GM18519 (cell line): Measurements from ENCODE around the gene RTL9.
"Not testable (repeated sequence)": the region's sequence is repeated elsewhere in the genome, so short reads cannot be mapped to it uniquely, and the experiment has no call there.

Experiments
- ATAC-seq: cut with Tn5 transposase; IDR thresholded peaks from one replicate; pipeline ENCODE4 v1.9.1; 2021; ENCODE audit warnings: mild to moderate bottlenecking, moderate library complexity; ENCODE audit not compliant: unreplicated experiment, low FRiP score

The RTL9 gene

DNA sequence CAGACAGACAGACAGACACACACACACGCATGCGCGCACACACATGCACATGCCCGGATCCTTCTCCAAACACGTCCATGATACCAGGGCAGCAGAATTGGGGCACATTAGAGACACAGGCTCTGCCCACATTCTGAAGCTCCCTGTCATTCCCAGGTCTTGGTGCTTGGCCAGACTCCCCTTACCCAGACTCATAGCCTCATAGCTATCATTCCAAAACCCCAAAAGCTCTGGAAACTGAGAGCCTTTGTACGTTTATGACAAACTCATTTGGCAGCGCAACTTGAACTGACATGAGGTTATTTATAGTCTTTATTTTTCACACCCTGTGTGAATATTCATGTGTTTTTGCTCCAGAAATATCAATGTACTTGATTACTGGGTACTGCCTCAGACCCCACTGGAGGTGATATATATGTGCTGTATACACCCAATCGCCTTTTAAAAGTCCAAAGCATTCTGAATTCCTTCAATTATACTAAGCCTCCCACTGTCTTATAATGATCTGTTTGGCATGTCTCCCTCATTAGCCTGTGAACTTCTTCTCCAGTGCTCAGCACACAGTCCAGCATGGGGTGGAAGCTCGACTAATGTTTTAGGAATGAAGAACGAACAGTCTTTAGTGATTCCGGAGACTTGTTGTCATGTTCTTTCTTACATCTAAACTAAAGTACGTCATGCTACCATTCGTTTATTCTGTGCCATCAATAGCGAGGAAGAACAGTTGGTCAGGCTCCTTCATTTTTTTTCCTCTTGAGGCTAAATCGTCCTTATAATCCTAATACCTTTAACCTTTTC is 45.0 kb downstream of the RTL9 start:
- no peak for ATAC-seq

DNA sequence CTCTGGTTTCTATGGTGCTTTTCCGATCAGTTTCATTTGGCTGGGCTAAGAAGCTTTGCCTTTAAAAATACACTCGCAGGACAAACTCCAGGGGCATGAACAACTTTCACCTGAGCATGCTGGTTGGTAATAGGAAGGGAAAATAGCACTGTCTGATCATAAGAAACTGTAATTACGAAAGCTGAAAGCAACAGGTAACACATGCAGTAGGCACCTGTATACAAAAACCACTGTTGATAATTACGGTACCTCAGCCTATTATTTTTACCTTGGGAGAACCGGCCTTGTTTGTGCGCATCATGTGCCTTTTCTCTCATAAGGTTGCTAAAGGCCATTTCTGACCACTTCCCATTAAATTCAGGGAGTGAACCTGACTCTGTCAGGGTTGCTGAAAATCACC is 45.7 kb downstream of the RTL9 start:
- ATAC-seq: no peak

DNA sequence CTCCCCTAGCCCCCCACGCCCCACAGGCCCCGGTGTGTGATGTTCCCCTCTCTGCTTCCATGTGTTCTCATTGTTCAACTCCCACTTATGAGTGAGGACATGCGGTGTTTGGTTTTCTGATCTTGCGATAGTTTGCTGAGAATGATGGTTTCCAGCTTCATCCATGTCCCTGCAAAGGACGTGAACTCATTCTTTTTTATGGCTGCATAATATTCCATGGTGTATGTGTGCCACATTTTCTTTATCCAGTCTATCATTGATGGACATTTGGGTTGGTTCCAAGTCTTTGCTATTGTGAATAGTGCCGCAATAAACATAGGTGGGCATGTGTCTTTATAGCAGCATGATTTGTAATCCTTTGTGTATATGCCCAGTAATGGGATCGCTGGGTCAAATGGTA is 47.6 kb downstream of the RTL9 start:
- not testable (repeated sequence) for ATAC-seq

DNA sequence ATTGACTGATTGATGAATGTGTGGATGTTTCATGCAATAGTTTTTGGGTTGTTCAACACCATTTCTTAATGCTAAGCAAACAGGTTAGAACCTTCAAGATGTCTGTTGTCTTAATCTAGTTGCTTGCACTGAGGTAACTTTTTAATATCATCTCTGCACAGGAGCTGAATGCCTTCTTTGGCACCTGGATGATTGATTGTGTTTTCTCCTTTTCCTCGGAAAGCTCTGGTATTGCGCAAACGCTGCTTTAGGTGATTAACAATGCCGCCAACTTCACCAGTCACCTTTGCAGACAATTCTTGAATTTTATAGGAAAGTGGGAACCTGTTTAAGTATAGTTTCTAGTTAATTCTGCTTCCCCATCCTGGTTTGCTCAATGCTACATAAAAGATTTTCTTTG is 48.2 kb downstream of the RTL9 start:
- no peak for ATAC-seq

DNA sequence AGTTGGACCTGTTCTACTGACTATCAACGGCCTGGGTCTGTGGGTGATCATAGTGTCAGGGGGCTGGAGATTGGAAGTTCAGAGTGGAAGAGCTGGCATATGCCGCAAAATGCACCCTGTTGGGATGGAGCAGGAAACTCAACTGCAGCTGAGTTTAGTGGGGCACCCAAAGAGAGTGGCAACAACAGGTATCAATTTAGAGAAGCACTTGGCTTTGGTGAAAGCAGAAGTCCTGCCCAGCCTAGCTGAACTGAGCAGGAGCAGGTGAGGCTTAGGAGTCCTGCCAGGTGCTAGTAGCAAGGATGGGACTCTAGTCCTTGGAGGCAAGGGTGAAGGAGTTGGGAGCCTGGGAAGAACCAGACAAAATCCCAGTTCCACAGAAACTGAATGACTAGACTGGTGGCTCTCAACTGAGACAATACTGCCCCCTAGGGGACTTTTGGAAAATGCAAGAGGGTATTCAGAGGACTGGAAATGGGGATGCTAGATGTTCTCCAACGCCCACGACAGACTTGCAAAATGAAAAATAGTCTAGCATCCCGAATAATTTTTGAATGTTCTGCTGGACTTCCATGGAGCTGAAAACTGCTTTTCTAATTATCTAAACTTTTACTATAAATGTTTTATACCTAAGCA is 49.4 kb downstream of the RTL9 start:
- peak; percentile 44 for ATAC-seq
